Measurements from ENCODE around the gene SCN1B. TPM values are rescaled to one million over a fixed set of nuclear protein-coding genes. Genes with fewer than 3 reads are reported as not detected.
A peak's percentile ranks its signal among the peaks of the same experiment; 100 is the strongest.

SCN1B gene
- total and polyA plus RNA-seq, 2 of the 13 experiments (the other 11 are each of a cell fraction or from before 2014, with no cell fraction given), result 2.7 to 20.1 TPM

- no peak for TF ChIP-seq TBX3 (IDR thresholded peaks at IDR 0.05; ENCODE audit: borderline replicate concordance)
- TF ChIP-seq, protein P1, sequence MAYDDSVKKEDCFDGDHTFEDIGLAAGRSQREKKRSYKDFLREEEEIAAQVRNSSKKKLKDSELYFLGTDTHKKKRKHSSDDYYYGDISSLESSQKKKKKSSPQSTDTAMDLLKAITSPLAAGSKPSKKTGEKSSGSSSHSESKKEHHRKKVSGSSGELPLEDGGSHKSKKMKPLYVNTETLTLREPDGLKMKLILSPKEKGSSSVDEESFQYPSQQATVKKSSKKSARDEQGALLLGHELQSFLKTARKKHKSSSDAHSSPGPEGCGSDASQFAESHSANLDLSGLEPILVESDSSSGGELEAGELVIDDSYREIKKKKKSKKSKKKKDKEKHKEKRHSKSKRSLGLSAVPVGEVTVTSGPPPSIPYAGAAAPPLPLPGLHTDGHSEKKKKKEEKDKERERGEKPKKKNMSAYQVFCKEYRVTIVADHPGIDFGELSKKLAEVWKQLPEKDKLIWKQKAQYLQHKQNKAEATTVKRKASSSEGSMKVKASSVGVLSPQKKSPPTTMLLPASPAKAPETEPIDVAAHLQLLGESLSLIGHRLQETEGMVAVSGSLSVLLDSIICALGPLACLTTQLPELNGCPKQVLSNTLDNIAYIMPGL (CRISPR knock-in tag; IDR thresholded peaks at IDR 0.05; ENCODE audit: borderline replicate concordance in 1 of 2, low read depth in 1 of 2), result no peak
- TF ChIP-seq ISL2 (CRISPR knock-in tag; IDR thresholded peaks at IDR 0.05), result no peak
- no peak for TF ChIP-seq HNRNPH1 (optimal IDR thresholded peaks at IDR 0.05; ENCODE audit: low read depth, low read length)
- peak; percentile 72; the same call in 1 of the 2 replicates for TF ChIP-seq ZFP90 (CRISPR knock-in tag; IDR thresholded peaks at IDR 0.05; ENCODE audit: borderline replicate concordance)
- no peak for TF ChIP-seq DNMT1 (CRISPR knock-in tag; IDR thresholded peaks at IDR 0.05)
- TF ChIP-seq ARID2 (CRISPR knock-in tag; IDR thresholded peaks at IDR 0.05; ENCODE audit: borderline replicate concordance), result peak; percentile 54; the same call in 1 of the 2 replicates
- TF ChIP-seq FOXK1 (CRISPR knock-in tag; IDR thresholded peaks at IDR 0.05; ENCODE audit: borderline replicate concordance, low read depth), result no peak
- peak; percentile 18 for TF ChIP-seq YY1 (IDR thresholded peaks at IDR 0.05; ENCODE audit: insufficient read depth, insufficient replicate concordance, low read depth, low read length)
- 0 out of 2 replicates have a peak, but pooled peaks have one; percentile 43 for TF ChIP-seq ZNF564 (CRISPR knock-in tag; IDR thresholded peaks at IDR 0.05)
- TF ChIP-seq, protein P2, sequence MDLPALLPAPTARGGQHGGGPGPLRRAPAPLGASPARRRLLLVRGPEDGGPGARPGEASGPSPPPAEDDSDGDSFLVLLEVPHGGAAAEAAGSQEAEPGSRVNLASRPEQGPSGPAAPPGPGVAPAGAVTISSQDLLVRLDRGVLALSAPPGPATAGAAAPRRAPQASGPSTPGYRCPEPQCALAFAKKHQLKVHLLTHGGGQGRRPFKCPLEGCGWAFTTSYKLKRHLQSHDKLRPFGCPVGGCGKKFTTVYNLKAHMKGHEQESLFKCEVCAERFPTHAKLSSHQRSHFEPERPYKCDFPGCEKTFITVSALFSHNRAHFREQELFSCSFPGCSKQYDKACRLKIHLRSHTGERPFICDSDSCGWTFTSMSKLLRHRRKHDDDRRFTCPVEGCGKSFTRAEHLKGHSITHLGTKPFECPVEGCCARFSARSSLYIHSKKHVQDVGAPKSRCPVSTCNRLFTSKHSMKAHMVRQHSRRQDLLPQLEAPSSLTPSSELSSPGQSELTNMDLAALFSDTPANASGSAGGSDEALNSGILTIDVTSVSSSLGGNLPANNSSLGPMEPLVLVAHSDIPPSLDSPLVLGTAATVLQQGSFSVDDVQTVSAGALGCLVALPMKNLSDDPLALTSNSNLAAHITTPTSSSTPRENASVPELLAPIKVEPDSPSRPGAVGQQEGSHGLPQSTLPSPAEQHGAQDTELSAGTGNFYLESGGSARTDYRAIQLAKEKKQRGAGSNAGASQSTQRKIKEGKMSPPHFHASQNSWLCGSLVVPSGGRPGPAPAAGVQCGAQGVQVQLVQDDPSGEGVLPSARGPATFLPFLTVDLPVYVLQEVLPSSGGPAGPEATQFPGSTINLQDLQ (CRISPR knock-in tag; IDR thresholded peaks at IDR 0.05), result no peak
- TF ChIP-seq MEIS2 (CRISPR knock-in tag; IDR thresholded peaks at IDR 0.05), result peak; percentile 55; the same call in 1 of the 2 replicates
- TF ChIP-seq, protein P3, sequence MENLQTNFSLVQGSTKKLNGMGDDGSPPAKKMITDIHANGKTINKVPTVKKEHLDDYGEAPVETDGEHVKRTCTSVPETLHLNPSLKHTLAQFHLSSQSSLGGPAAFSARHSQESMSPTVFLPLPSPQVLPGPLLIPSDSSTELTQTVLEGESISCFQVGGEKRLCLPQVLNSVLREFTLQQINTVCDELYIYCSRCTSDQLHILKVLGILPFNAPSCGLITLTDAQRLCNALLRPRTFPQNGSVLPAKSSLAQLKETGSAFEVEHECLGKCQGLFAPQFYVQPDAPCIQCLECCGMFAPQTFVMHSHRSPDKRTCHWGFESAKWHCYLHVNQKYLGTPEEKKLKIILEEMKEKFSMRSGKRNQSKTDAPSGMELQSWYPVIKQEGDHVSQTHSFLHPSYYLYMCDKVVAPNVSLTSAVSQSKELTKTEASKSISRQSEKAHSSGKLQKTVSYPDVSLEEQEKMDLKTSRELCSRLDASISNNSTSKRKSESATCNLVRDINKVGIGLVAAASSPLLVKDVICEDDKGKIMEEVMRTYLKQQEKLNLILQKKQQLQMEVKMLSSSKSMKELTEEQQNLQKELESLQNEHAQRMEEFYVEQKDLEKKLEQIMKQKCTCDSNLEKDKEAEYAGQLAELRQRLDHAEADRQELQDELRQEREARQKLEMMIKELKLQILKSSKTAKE (CRISPR knock-in tag; IDR thresholded peaks at IDR 0.05; ENCODE audit: borderline replicate concordance), result peak; percentile 24; the same call in 1 of the 2 replicates
- TF ChIP-seq ZNF687 (CRISPR knock-in tag; IDR thresholded peaks at IDR 0.05), result peak; percentile 79
- TF ChIP-seq ZNF232 (CRISPR knock-in tag; IDR thresholded peaks at IDR 0.05; ENCODE audit: borderline replicate concordance), result no peak
- peak; percentile 15; the same call in 1 of the 2 replicates for TF ChIP-seq ZNF331 (CRISPR knock-in tag; IDR thresholded peaks at IDR 0.05)
- TF ChIP-seq PCBP2 (optimal IDR thresholded peaks at IDR 0.05; ENCODE audit: low read depth, low read length, poor library complexity, severe bottlenecking), result peak; percentile 15
These were observed 31.3 kb upstream of the SCN1B start (continued) for GRCh38 chr19:34998777-34999497.
